ENCODE measurements around the gene TUBA4A.

DNA sequence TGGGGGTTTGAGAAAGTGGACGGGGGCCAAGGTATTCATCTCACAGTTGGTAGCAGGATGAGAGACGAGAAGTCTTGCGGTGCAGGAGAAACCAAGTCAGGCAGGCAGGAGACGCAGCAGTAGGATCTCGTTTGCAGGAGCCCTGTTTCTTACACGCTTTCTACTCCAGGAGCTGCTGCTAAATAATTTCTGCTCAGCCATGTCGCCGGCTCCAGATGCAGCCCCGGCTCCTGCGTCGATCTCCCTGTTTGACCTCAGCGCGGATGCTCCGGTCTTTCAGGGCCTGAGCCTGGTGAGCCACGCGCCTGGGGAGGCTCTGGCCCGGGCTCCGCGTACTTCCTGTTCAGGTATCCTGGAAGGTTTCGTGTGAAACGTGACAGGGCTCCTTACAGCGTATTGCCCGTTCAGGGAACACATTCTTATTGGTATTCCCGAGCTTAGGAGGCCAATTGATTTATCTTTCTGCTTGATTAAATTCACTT, 23.6 kb downstream of the TUBA4A start:
- TF ChIP-seq ZNF302 (tag by site-specific recombination; IDR thresholded peaks at IDR 0.05; ENCODE audit: low read depth) (no peak), ZBTB17 (tag by site-specific recombination; IDR thresholded peaks at IDR 0.05) (peak; percentile 86), HOXD13 (CRISPR knock-in tag; IDR thresholded peaks at IDR 0.05; ENCODE audit: borderline replicate concordance) (no peak), ZNF211 (tag by site-specific recombination; IDR thresholded peaks at IDR 0.05; ENCODE audit: low read depth) (no peak), CTCF (tag by site-specific recombination; IDR thresholded peaks at IDR 0.05) (no peak), ZNF510 (tag by site-specific recombination; IDR thresholded peaks at IDR 0.05; ENCODE audit: insufficient replicate concordance) (no peak), ELK4 (IDR thresholded peaks at IDR 0.05; ENCODE audit: borderline replicate concordance, low read depth, low read length) (no peak), ZNF146 (tag by site-specific recombination; IDR thresholded peaks at IDR 0.05) (no peak), GLI4 (tag by site-specific recombination; IDR thresholded peaks at IDR 0.05) (no peak), ZNF274 (IDR thresholded peaks at IDR 0.05; ENCODE audit: low read length) (no peak), ZNF274 (tag by site-specific recombination; IDR thresholded peaks at IDR 0.05; ENCODE audit: borderline replicate concordance) (no peak), ZNF660 (tag by site-specific recombination; IDR thresholded peaks at IDR 0.05) (no peak)
- TF ChIP-seq, protein P1, sequence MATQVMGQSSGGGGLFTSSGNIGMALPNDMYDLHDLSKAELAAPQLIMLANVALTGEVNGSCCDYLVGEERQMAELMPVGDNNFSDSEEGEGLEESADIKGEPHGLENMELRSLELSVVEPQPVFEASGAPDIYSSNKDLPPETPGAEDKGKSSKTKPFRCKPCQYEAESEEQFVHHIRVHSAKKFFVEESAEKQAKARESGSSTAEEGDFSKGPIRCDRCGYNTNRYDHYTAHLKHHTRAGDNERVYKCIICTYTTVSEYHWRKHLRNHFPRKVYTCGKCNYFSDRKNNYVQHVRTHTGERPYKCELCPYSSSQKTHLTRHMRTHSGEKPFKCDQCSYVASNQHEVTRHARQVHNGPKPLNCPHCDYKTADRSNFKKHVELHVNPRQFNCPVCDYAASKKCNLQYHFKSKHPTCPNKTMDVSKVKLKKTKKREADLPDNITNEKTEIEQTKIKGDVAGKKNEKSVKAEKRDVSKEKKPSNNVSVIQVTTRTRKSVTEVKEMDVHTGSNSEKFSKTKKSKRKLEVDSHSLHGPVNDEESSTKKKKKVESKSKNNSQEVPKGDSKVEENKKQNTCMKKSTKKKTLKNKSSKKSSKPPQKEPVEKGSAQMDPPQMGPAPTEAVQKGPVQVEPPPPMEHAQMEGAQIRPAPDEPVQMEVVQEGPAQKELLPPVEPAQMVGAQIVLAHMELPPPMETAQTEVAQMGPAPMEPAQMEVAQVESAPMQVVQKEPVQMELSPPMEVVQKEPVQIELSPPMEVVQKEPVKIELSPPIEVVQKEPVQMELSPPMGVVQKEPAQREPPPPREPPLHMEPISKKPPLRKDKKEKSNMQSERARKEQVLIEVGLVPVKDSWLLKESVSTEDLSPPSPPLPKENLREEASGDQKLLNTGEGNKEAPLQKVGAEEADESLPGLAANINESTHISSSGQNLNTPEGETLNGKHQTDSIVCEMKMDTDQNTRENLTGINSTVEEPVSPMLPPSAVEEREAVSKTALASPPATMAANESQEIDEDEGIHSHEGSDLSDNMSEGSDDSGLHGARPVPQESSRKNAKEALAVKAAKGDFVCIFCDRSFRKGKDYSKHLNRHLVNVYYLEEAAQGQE (tag by site-specific recombination; IDR thresholded peaks at IDR 0.05) = no peak
